ENCODE data around the gene TSLP.

The TSLP gene

GRCh38 chr5:111124793-111125192 is 53.3 kb downstream of the TSLP start:
- no peak for DNase-seq (ENCODE audit: low spot score)
- Histone ChIP-seq H3K27ac (no peak overlapping the region), H3K4me3 (no peak overlapping the region)
- TF ChIP-seq CTCF (IDR thresholded peaks at IDR 0.05): no peak

- no peak for TF ChIP-seq CTCF (IDR thresholded peaks at IDR 0.05)
- DNase-seq (ENCODE audit: low spot score): no peak
- no peak overlapping the region for H3K27ac ChIP-seq
- no peak overlapping the region for H3K4me3 ChIP-seq
Measured at GRCh38 chr5:111126896-111127295, 55.4 kb downstream of the TSLP start.
